ENCODE results near the gene KRTAP12-2. TPM values are rescaled to one million over a fixed set of nuclear protein-coding genes. Genes with fewer than 3 reads are reported as not detected.

Gene KRTAP12-2
- total RNA-seq, 1 experiment from 2014 or later: not detected

DNA sequence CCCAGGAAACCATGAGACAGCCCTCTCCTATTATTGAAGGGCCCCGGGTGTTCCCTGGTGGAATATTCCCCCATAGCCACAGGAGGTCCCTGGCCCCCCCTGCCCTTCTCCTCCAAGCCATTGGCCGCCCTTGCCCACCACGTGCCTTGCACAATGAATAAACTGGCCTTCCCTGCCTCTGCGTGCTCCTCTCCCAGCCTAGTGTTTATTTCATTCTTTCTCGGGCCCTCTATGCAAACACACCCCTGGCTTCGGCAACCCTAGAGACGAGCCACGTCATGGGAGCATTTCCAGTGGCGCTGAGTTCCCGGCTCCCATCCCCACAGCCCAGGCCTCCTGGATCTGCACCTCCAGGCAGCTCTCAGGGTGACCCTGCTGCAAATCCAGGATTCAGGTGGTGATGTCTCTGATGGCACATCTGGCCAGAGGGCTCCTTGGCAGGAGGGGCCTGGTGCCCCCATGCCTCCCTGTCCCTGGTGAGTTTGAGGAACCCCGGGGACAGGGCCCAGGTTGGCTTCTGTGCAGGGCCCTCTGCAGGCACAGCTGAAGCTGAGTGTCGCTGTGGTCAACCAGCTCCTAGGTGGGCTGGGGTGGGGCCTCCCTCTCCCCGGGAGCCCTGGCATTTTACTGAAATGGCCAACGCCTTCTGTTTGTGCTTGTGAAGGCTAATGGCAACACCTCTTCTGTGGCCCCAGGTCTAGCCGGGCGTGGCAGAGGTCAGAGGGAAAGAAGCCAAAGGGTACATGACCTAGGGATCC lies 36.4 kb upstream of the KRTAP12-2 start:
- CTCF ChIA-PET: no interaction called here
- H3K4me1 Mint-ChIP-seq (ENCODE audit: low read depth, unreplicated experiment): peaks cover 3% of the 10 kb centered on the region
- H3K9me3 Mint-ChIP-seq (ENCODE audit: low read depth, unreplicated experiment): peaks cover 3% of the 10 kb centered on the region
- DNase-seq: no peak
- peaks cover 91% of the 10 kb centered on the region for H3K27me3 Mint-ChIP-seq (ENCODE audit: unreplicated experiment)
- no peak overlapping the region for H3K27ac Mint-ChIP-seq (ENCODE audit: unreplicated experiment)
- intact Hi-C loops (cut with micrococcal nuclease; ENCODE audit: unreplicated experiment): no loop called here
- no peaks in the 10 kb centered on the region for H3K36me3 Mint-ChIP-seq (ENCODE audit: insufficient read depth, unreplicated experiment)
- BruUV-seq (replicated peaks): no TSS peak
- no peak overlapping the region for H3K4me3 Mint-ChIP-seq (ENCODE audit: low read depth, unreplicated experiment)
- TF ChIP-seq, protein P1, sequence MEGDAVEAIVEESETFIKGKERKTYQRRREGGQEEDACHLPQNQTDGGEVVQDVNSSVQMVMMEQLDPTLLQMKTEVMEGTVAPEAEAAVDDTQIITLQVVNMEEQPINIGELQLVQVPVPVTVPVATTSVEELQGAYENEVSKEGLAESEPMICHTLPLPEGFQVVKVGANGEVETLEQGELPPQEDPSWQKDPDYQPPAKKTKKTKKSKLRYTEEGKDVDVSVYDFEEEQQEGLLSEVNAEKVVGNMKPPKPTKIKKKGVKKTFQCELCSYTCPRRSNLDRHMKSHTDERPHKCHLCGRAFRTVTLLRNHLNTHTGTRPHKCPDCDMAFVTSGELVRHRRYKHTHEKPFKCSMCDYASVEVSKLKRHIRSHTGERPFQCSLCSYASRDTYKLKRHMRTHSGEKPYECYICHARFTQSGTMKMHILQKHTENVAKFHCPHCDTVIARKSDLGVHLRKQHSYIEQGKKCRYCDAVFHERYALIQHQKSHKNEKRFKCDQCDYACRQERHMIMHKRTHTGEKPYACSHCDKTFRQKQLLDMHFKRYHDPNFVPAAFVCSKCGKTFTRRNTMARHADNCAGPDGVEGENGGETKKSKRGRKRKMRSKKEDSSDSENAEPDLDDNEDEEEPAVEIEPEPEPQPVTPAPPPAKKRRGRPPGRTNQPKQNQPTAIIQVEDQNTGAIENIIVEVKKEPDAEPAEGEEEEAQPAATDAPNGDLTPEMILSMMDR (IDR thresholded peaks at IDR 0.05; ENCODE audit: unreplicated experiment): no peak

DNA sequence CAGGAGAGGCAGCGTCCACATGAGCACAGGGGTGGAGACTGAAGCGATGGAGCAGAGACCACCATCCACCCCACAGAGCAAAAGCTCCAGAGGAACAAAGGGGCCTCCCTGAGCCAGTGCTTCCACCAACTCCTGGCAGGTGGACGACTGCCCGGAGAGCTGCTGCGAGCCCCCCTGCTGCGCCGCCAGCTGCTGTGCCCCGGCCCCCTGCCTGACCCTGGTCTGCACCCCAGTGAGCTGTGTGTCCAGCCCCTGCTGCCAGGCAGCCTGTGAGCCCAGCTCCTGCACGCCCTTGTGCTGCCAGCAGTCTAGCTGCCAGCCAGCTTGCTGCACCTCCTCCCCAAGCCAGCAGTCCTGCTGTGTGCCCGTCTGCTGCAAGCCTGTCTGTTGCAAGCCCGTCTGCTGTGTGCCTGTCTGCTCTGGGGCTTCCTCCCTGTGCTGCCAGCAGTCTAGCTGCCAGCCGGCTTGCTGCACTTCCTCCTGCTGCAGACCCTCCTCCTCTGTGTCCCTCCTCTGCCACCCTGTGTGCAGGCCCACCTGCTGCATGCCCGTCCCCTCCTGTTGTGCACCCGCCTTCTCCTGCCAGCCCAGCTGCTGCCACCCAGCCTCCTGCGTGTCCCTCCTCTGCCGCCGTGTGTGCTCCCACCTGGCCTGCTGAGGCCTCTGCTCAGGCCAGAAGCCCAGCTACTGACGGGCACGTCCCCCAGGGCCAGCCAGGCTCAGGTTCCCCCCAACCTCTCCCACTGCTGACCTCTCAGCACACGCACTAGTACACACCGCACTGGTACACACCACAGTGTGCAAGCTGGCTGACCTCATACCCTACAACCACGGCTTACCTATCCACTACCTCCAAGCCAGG lies 35.6 kb upstream of the KRTAP12-2 start:
- Mint-ChIP-seq H3K27me3 (ENCODE audit: unreplicated experiment) (peaks cover 91% of the 10 kb centered on the region), H3K4me3 (ENCODE audit: low read depth, unreplicated experiment) (no peak overlapping the region), H3K9me3 (ENCODE audit: low read depth, unreplicated experiment) (peaks cover 3% of the 10 kb centered on the region), H3K36me3 (ENCODE audit: insufficient read depth, unreplicated experiment) (no peaks in the 10 kb centered on the region), H3K27ac (ENCODE audit: unreplicated experiment) (no peak overlapping the region), H3K4me1 (ENCODE audit: low read depth, unreplicated experiment) (peaks cover 11% of the 10 kb centered on the region)
- BruUV-seq (replicated peaks): no TSS peak
- intact Hi-C loops (cut with micrococcal nuclease; ENCODE audit: unreplicated experiment): no loop called here
- no peak for DNase-seq
- TF ChIP-seq, protein P1 (IDR thresholded peaks at IDR 0.05; ENCODE audit: unreplicated experiment): no peak
- CTCF ChIA-PET: no interaction called here

DNA sequence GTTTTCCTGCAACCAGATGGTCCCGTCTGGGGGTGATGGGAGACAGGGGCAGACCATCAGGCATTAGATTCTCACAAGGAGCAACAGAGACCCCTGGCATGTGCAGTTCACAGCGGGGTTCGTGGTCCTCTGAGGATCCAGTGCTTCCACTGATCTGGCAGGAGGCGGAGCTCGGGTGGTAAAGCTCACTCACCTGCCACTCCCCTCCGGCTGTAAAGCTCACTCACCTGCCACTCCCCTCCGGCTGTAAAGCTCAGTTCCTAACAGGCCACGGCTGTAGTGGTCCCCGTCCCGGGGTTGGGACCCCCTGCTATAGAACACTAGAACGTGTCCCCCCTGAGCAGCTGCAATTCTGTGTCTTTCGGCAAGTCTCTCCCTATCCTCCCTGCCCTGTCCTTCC lies 34.8 kb upstream of the KRTAP12-2 start:
- H3K27me3 Mint-ChIP-seq (ENCODE audit: unreplicated experiment): peaks cover 98% of the 10 kb centered on the region
- BruUV-seq (replicated peaks): no TSS peak
- TF ChIP-seq, protein P1 (IDR thresholded peaks at IDR 0.05; ENCODE audit: unreplicated experiment): no peak
- H3K27ac Mint-ChIP-seq (ENCODE audit: unreplicated experiment): no peak overlapping the region
- H3K4me3 Mint-ChIP-seq (ENCODE audit: low read depth, unreplicated experiment): no peak overlapping the region
- CTCF ChIA-PET: no interaction called here
- intact Hi-C loops (cut with micrococcal nuclease; ENCODE audit: unreplicated experiment): no loop called here
- no peaks in the 10 kb centered on the region for H3K36me3 Mint-ChIP-seq (ENCODE audit: insufficient read depth, unreplicated experiment)
- peaks cover 14% of the 10 kb centered on the region for H3K4me1 Mint-ChIP-seq (ENCODE audit: low read depth, unreplicated experiment)
- peaks cover 3% of the 10 kb centered on the region for H3K9me3 Mint-ChIP-seq (ENCODE audit: low read depth, unreplicated experiment)
- DNase-seq: no peak

DNA sequence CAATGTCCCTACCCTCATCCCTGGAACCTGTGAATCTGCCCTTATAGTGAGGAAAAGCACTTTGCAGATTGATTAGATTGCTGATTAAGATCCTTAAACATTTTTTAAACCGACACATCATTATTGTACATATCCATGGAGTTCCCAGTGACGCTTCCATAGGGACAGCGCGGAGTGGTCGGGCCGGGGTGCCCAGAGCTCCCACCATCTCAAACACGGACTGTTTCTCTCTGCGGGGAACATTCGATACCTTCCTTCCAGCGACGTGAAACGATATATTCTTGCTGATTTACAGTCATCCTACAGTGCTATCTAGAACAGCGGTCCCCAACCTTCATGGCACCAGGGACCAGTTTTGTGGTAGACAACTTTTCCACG lies 34.3 kb upstream of the KRTAP12-2 start:
- peaks cover 100% of the 10 kb centered on the region for H3K27me3 Mint-ChIP-seq (ENCODE audit: unreplicated experiment)
- BruUV-seq (replicated peaks): no TSS peak

More for the DNA sequence above, 34.3 kb upstream of the KRTAP12-2 start:
- Mint-ChIP-seq H3K4me1 (ENCODE audit: low read depth, unreplicated experiment) (peaks cover 14% of the 10 kb centered on the region), H3K36me3 (ENCODE audit: insufficient read depth, unreplicated experiment) (no peaks in the 10 kb centered on the region), H3K4me3 (ENCODE audit: low read depth, unreplicated experiment) (no peak overlapping the region), H3K9me3 (ENCODE audit: low read depth, unreplicated experiment) (peaks cover 3% of the 10 kb centered on the region), H3K27ac (ENCODE audit: unreplicated experiment) (no peak overlapping the region)
- DNase-seq: no peak
- CTCF ChIA-PET: no interaction called here
- TF ChIP-seq, protein P1 (IDR thresholded peaks at IDR 0.05; ENCODE audit: unreplicated experiment): no peak
- intact Hi-C loops (cut with micrococcal nuclease; ENCODE audit: unreplicated experiment): no loop called here
